Neural progenitor cell (in vitro differentiated cells): ENCODE data around the gene RNGTT. TPM values are rescaled to one million over a fixed set of nuclear protein-coding genes. Genes with fewer than 3 reads are reported as not detected.
A peak's percentile ranks its signal among the peaks of the same experiment; 100 is the strongest.
"Not testable (repeated sequence)": the region's sequence is repeated elsewhere in the genome, so short reads cannot be mapped to it uniquely, and the experiment has no call there.

Experiments
- DNase-seq: peaks from one replicate; pipeline ENCODE4 v3.0.0-alpha.2; 2016; ENCODE audit warnings: low spot score
- H2AFZ ChIP-seq: fragments of 200-600 bp; sonication (generic); replicated peaks from 2 replicates; pipeline ENCODE4 v1.6.1; 2016; ENCODE audit warnings: antibody characterized with exemption
- H3F3A ChIP-seq: fragments of 200-600 bp; sonication (generic); 2 replicates; pipeline ENCODE4 v1.6.1; 2016; ENCODE audit warnings: antibody characterized with exemption, low read depth
- H3K27ac ChIP-seq: fragments of 200-600 bp; sonication (generic); 2 replicates; pipeline ENCODE4 v1.5.1; 2016; ENCODE audit warnings: mild to moderate bottlenecking
- H3K27me3 ChIP-seq: fragments of 200-600 bp; sonication (generic); 2 replicates; pipeline ENCODE4 v1.6.1; 2016; ENCODE audit warnings: mild to moderate bottlenecking, moderate library complexity
- H3K36me3 ChIP-seq: fragments of 200-600 bp; sonication (generic); 2 replicates; pipeline ENCODE4 v1.5.1; 2016
- H3K4me1 ChIP-seq: fragments of 200-600 bp; sonication (generic); 2 replicates; pipeline ENCODE4 v1.6.1; 2016; ENCODE audit warnings: mixed run types
- H3K4me2 ChIP-seq: fragments of 200-600 bp; sonication (generic); 2 replicates; pipeline ENCODE4 v1.6.1; 2016
- H3K4me3 ChIP-seq: fragments of 200-600 bp; sonication (generic); 2 replicates; pipeline ENCODE4 v1.5.1; 2016
- H3K79me2 ChIP-seq: fragments of 200-600 bp; sonication (generic); 2 replicates; pipeline ENCODE4 v1.6.1; 2016; ENCODE audit warnings: low read depth
- H3K9ac ChIP-seq: fragments of 200-600 bp; sonication (generic); 2 replicates; pipeline ENCODE4 v1.6.1; 2016
- H3K9me3 ChIP-seq: fragments of 200-600 bp; sonication (generic); 2 replicates; pipeline ENCODE4 v1.5.1; 2016; ENCODE audit warnings: low read depth
- H4K20me1 ChIP-seq: fragments of 200-600 bp; sonication (generic); 2 replicates; pipeline ENCODE4 v1.6.1; 2016; ENCODE audit warnings: low read depth
- H3K27ac Mint-ChIP-seq: 3 replicates; pipeline ENCODE4 v1.8.0; 2021; ENCODE audit warnings: mixed read lengths
- H3K27me3 Mint-ChIP-seq: 2 replicates; pipeline ENCODE4 v1.8.0; 2022; ENCODE audit warnings: low read depth, mild to moderate bottlenecking, inconsistent platforms, moderate library complexity, mixed read lengths; ENCODE audit not compliant: insufficient read depth
- H3K36me3 Mint-ChIP-seq: 3 replicates; pipeline ENCODE4 v1.8.0; 2021; ENCODE audit warnings: mixed read lengths
- H3K4me1 Mint-ChIP-seq: 3 replicates; pipeline ENCODE4 v1.8.0; 2021; ENCODE audit warnings: mixed read lengths
- H3K4me3 Mint-ChIP-seq: 3 replicates; pipeline ENCODE4 v1.8.0; 2021; ENCODE audit warnings: mild to moderate bottlenecking, moderate library complexity, mixed read lengths
- H3K9me3 Mint-ChIP-seq: 3 replicates; pipeline ENCODE4 v1.8.0; 2020; ENCODE audit warnings: mixed read lengths
- EZH2 ChIP-seq: fragments of 200-600 bp; sonication (generic); IDR thresholded peaks from 2 replicates; pipeline ENCODE4 v1.6.1; 2017; ENCODE audit warnings: antibody characterized with exemption, mild to moderate bottlenecking, moderate library complexity
- EZH2phosphoT487 ChIP-seq: fragments of 200-600 bp; sonication (generic); IDR thresholded peaks from 2 replicates; pipeline ENCODE4 v1.6.1; 2017; ENCODE audit warnings: antibody characterized with exemption
- total RNA-seq: library from RNA; depleted of rRNA; stranded (reverse); fragments of >200 nt; gene quantifications from 2 replicates; pipeline ENCODE4 v1.2.3, GENCODE V29; 2015; ENCODE audit warnings: low replicate concordance
- TF ChIP-seq, protein P1 (sequence below): fragments of 200-600 bp; sonication (generic); IDR thresholded peaks from 2 replicates; pipeline ENCODE4 v1.5.1; 2017; ENCODE audit warnings: antibody characterized with exemption, mild to moderate bottlenecking

RNGTT gene
- total RNA-seq, 1 donor from 2014 or later, result 71.7 TPM

DNA sequence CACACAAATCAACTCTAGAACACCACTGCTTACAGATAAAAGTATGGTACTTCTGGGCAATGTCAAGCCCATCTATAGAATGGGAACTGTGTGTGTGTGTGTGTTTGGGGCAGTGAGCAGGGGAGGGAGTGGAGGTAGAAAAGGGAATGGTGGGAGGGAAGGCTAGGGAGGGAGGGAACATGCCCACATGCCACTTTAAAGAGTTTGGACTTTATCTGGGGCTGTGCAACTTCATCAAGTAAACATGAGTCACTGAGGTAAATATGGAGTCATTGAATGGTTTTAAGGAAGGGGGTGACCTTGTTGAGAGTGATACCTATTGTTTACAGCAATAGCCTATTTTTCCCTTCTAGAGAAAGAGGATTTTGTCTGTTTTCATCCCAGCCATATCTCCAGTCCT lies 22.5 kb upstream of the RNGTT start:
- H3K4me1 Mint-ChIP-seq, result no peaks in the 10 kb centered on the region
- no peak for DNase-seq
- H3K9me3 ChIP-seq, result no peaks in the 10 kb centered on the region
- no peak overlapping the region for H3K27ac ChIP-seq
- H3K4me1 ChIP-seq, result no peaks in the 10 kb centered on the region
- no peaks in the 10 kb centered on the region for H3K79me2 ChIP-seq
- no peaks in the 10 kb centered on the region for H3K9me3 Mint-ChIP-seq
- TF ChIP-seq, protein P1, sequence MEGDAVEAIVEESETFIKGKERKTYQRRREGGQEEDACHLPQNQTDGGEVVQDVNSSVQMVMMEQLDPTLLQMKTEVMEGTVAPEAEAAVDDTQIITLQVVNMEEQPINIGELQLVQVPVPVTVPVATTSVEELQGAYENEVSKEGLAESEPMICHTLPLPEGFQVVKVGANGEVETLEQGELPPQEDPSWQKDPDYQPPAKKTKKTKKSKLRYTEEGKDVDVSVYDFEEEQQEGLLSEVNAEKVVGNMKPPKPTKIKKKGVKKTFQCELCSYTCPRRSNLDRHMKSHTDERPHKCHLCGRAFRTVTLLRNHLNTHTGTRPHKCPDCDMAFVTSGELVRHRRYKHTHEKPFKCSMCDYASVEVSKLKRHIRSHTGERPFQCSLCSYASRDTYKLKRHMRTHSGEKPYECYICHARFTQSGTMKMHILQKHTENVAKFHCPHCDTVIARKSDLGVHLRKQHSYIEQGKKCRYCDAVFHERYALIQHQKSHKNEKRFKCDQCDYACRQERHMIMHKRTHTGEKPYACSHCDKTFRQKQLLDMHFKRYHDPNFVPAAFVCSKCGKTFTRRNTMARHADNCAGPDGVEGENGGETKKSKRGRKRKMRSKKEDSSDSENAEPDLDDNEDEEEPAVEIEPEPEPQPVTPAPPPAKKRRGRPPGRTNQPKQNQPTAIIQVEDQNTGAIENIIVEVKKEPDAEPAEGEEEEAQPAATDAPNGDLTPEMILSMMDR, result no peak
- TF ChIP-seq EZH2 (no peak), EZH2phosphoT487 (no peak)
- H3K27me3 Mint-ChIP-seq, result no peaks in the 10 kb centered on the region
- H3K4me3 ChIP-seq, result no peak overlapping the region
- no peak overlapping the region for H3K9ac ChIP-seq
- H2AFZ ChIP-seq, result no peak overlapping the region
- H3K27me3 ChIP-seq, result no peaks in the 10 kb centered on the region
- H3F3A ChIP-seq, result no peaks in the 10 kb centered on the region
- no peaks in the 10 kb centered on the region for H3K36me3 ChIP-seq
- H3K4me3 Mint-ChIP-seq, result no peak overlapping the region
- H4K20me1 ChIP-seq, result no peaks in the 10 kb centered on the region
- H3K36me3 Mint-ChIP-seq, result no peaks in the 10 kb centered on the region
- no peak overlapping the region for H3K27ac Mint-ChIP-seq
- no peak overlapping the region for H3K4me2 ChIP-seq

DNA sequence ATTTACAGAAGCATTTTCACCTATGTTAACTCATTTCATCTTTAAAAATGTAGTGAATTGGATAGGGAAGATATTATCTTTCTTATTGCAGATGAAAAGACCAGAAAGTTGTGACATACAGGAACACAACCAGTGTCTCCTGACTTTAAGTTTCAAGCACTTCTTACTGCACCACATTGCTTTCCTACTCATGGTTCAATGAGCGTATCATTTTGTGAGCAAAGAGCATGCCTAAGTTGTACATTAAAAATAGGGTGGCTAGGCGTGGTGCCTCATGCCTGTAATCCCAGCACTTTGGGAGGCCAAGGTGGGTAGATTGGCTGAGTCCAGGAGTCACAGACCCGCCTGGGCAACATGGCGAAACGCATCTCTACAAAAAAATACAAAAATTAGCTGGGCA lies 21.2 kb upstream of the RNGTT start:
- Histone ChIP-seq H4K20me1 (no peaks in the 10 kb centered on the region), H3K4me3 (no peak overlapping the region), H3K27me3 (no peaks in the 10 kb centered on the region), H3K36me3 (no peaks in the 10 kb centered on the region), H3K9ac (no peak overlapping the region), H3K79me2 (no peaks in the 10 kb centered on the region), H3F3A (no peaks in the 10 kb centered on the region), H3K9me3 (no peaks in the 10 kb centered on the region), H2AFZ (no peak overlapping the region), H3K4me1 (no peaks in the 10 kb centered on the region), H3K4me2 (no peak overlapping the region), H3K27ac (no peak overlapping the region)
- Mint-ChIP-seq H3K27me3 (no peaks in the 10 kb centered on the region), H3K36me3 (no peaks in the 10 kb centered on the region), H3K27ac (no peak overlapping the region), H3K9me3 (no peaks in the 10 kb centered on the region), H3K4me3 (no peak overlapping the region), H3K4me1 (no peaks in the 10 kb centered on the region)
- DNase-seq, result no peak
- no peak for TF ChIP-seq EZH2phosphoT487
- no peak for TF ChIP-seq EZH2
- TF ChIP-seq, protein P1, result no peak

DNA sequence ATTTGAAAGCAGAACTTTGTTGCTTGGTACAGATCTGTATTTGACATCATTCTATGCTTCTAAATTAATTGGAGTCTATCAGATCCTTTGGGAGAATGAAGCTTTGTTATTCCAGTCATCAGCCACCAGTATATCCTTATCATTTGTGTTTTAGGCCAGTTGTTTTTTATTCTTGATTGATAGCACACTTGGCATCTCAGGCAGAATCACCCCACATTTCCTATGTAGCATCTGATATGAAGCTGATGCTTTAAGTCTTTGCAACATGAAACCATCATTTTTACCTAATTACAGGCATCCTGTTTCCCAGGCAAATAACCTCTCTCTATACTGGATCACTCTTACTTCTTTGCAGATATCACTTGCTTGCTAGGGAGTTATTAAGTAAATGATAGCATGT lies 20.7 kb upstream of the RNGTT start:
- no peaks in the 10 kb centered on the region for H3K4me1 Mint-ChIP-seq
- TF ChIP-seq, protein P1, result no peak
- no peak for TF ChIP-seq EZH2phosphoT487
- TF ChIP-seq EZH2, result no peak
- H3K36me3 ChIP-seq, result no peaks in the 10 kb centered on the region
- no peaks in the 10 kb centered on the region for H3K27me3 ChIP-seq
- H3K79me2 ChIP-seq, result no peaks in the 10 kb centered on the region
- H3K4me1 ChIP-seq, result no peaks in the 10 kb centered on the region
- H3K9me3 Mint-ChIP-seq, result no peaks in the 10 kb centered on the region
- no peak for DNase-seq
- no peaks in the 10 kb centered on the region for H4K20me1 ChIP-seq
- H3K4me3 ChIP-seq, result no peak overlapping the region
- H3K9ac ChIP-seq, result no peak overlapping the region
- H3K27ac Mint-ChIP-seq, result no peak overlapping the region
- H3K9me3 ChIP-seq, result no peaks in the 10 kb centered on the region
- H2AFZ ChIP-seq, result no peak overlapping the region
- H3K4me2 ChIP-seq, result no peak overlapping the region
- H3K27me3 Mint-ChIP-seq, result no peaks in the 10 kb centered on the region
- no peak overlapping the region for H3K27ac ChIP-seq
- H3F3A ChIP-seq, result no peaks in the 10 kb centered on the region
- H3K36me3 Mint-ChIP-seq, result no peaks in the 10 kb centered on the region
- H3K4me3 Mint-ChIP-seq, result no peak overlapping the region

DNA sequence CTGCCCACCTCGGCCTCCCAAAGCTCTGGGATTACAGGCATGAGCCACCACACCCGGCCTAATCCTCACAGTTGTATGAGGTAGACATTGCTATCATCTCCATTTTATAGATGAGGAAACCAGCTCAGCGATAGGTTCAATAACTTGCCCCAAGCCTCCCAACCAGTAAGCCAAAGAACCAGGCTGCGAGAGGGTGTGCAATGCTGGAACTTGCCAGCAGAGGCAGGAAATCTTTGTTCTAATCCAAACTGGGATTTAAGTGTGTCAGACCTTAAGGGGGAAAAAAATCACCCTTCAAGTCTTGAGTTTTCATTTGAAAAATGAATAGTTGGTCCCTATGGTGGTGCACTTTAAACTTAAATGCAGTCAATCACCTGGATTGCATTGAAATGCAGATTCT lies 20.1 kb upstream of the RNGTT start:
- Histone ChIP-seq H3K79me2 (no peaks in the 10 kb centered on the region), H4K20me1 (no peaks in the 10 kb centered on the region), H3K4me2 (no peak overlapping the region), H3K36me3 (no peaks in the 10 kb centered on the region), H3K27ac (no peak overlapping the region), H3F3A (no peaks in the 10 kb centered on the region), H2AFZ (no peak overlapping the region), H3K9me3 (no peaks in the 10 kb centered on the region), H3K4me3 (no peak overlapping the region), H3K27me3 (no peaks in the 10 kb centered on the region), H3K9ac (no peak overlapping the region), H3K4me1 (no peaks in the 10 kb centered on the region)
- H3K27me3 Mint-ChIP-seq, result no peaks in the 10 kb centered on the region
- H3K4me1 Mint-ChIP-seq, result no peaks in the 10 kb centered on the region
- H3K9me3 Mint-ChIP-seq, result no peaks in the 10 kb centered on the region
- H3K36me3 Mint-ChIP-seq, result no peaks in the 10 kb centered on the region
- no peak overlapping the region for H3K4me3 Mint-ChIP-seq
- TF ChIP-seq EZH2phosphoT487 (no peak), EZH2 (no peak)
- TF ChIP-seq, protein P1, result peak; percentile 57
- H3K27ac Mint-ChIP-seq, result no peak overlapping the region
- peak; percentile 48 for DNase-seq

DNA sequence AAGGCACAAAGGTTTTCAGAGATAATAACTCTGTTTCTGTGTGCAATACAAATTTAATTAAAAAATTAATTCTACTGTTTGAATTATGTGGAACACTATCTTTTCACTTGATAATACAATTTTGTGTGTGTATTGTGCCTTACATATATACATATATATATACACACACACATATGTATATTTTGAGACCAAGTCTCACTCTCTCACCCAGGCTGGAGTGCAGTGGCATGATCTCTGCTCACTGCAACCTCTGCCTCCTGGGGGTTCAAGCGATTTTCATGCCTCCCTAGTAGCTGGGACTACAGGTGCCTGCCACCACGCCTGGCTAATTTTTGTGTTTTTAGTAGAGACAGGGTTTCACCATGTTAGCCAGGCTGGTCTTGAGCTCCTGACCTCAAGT lies 19.7 kb upstream of the RNGTT start:
- H2AFZ ChIP-seq, H4K20me1 ChIP-seq, H3K4me3 ChIP-seq, H3K4me1 ChIP-seq, H3K4me3 Mint-ChIP-seq, H3K27ac ChIP-seq, DNase-seq, H3K27ac Mint-ChIP-seq, H3K9me3 Mint-ChIP-seq, H3K36me3 ChIP-seq, H3K79me2 ChIP-seq, H3F3A ChIP-seq, H3K27me3 ChIP-seq, H3K9me3 ChIP-seq, H3K4me2 ChIP-seq, H3K9ac ChIP-seq, H3K36me3 Mint-ChIP-seq, H3K4me1 Mint-ChIP-seq, H3K27me3 Mint-ChIP-seq: not testable (repeated sequence)
